Memory B cell (primary cell): Measurements from ENCODE around the gene THRSP.
"Not testable (repeated sequence)": the region's sequence is repeated elsewhere in the genome, so short reads cannot be mapped to it uniquely, and the experiment has no call there.

Source experiments
- ATAC-seq: fragments of 150-1000 bp; cut with Tn5 transposase; 2 replicates; pipeline ENCODE4 v1.10.0; 2021; ENCODE audit warnings: low read depth, mild to moderate bottlenecking, moderate library complexity
- DNase-seq, 2 donors: peaks; one replicate each; pipeline ENCODE4 v3.0.0; 2022; ENCODE audit warnings: low spot score in 2 of 2
- H3K27ac Mint-ChIP-seq: one replicate; pipeline ENCODE4 v1.8.0; 2022; ENCODE audit warnings: mild to moderate bottlenecking, moderate library complexity, mixed read lengths
- H3K27me3 Mint-ChIP-seq: one replicate; pipeline ENCODE4 v1.8.0; 2022; ENCODE audit warnings: mixed read lengths
- H3K36me3 Mint-ChIP-seq: one replicate; pipeline ENCODE4 v1.8.0; 2022; ENCODE audit warnings: mild to moderate bottlenecking, mixed read lengths
- H3K4me1 Mint-ChIP-seq: one replicate; pipeline ENCODE4 v1.8.0; 2022; ENCODE audit warnings: mixed read lengths
- H3K4me3 Mint-ChIP-seq: one replicate; pipeline ENCODE4 v1.8.0; 2022; ENCODE audit warnings: mild to moderate bottlenecking, moderate library complexity, mixed read lengths
- H3K9me3 Mint-ChIP-seq: one replicate; pipeline ENCODE4 v1.8.0; 2022; ENCODE audit warnings: mixed read lengths

The THRSP gene

GRCh38 chr11:78065203-78065602 is 1.5 kb downstream of the THRSP start:
- Mint-ChIP-seq H3K4me3 (no peak overlapping the region), H3K9me3 (no peaks in the 10 kb centered on the region), H3K27me3 (no peaks in the 10 kb centered on the region), H3K27ac (no peak overlapping the region), H3K4me1 (no peaks in the 10 kb centered on the region), H3K36me3 (peaks cover 22% of the 10 kb centered on the region)
- ATAC-seq (no peak), DNase-seq (no peak)

- Mint-ChIP-seq H3K9me3 (no peaks in the 10 kb centered on the region), H3K36me3 (peaks cover 24% of the 10 kb centered on the region), H3K27ac (no peak overlapping the region), H3K4me3 (no peak overlapping the region), H3K4me1 (peaks cover under 1% of the 10 kb centered on the region), H3K27me3 (no peaks in the 10 kb centered on the region)
- DNase-seq (no peak), ATAC-seq (no peak)
Measured at GRCh38 chr11:78066471-78066870, 2.8 kb downstream of the THRSP start.

GRCh38 chr11:78067704-78068103 is 4.0 kb downstream of the THRSP start:
- Mint-ChIP-seq H3K4me1 (peaks cover 8% of the 10 kb centered on the region), H3K36me3 (peaks cover 34% of the 10 kb centered on the region), H3K27ac (no peak overlapping the region)

GRCh38 chr11:78069465-78069864 is 5.8 kb downstream of the THRSP start:
- Mint-ChIP-seq H3K27ac (no peak overlapping the region), H3K4me1 (peaks cover 8% of the 10 kb centered on the region), H3K4me3 (no peak overlapping the region), H3K9me3 (no peaks in the 10 kb centered on the region), H3K36me3 (peaks cover 32% of the 10 kb centered on the region), H3K27me3 (no peaks in the 10 kb centered on the region)
- DNase-seq (no peak), ATAC-seq (no peak)

More at GRCh38 chr11:78067704-78068103, 4.0 kb downstream of the THRSP start:
- H3K27me3 Mint-ChIP-seq: no peaks in the 10 kb centered on the region
- no peaks in the 10 kb centered on the region for H3K9me3 Mint-ChIP-seq
- H3K4me3 Mint-ChIP-seq: no peak overlapping the region
- DNase-seq (no peak), ATAC-seq (no peak)

- H3K4me3 Mint-ChIP-seq: no peak overlapping the region
- H3K4me1 Mint-ChIP-seq: peaks cover 12% of the 10 kb centered on the region
- ATAC-seq (no peak), DNase-seq (no peak)
- no peak overlapping the region for H3K27ac Mint-ChIP-seq
- no peaks in the 10 kb centered on the region for H3K9me3 Mint-ChIP-seq
- peaks cover 32% of the 10 kb centered on the region for H3K36me3 Mint-ChIP-seq
- no peaks in the 10 kb centered on the region for H3K27me3 Mint-ChIP-seq
Measured at GRCh38 chr11:78070621-78071020, 7.0 kb downstream of the THRSP start.

- no peaks in the 10 kb centered on the region for H3K9me3 Mint-ChIP-seq
- H3K27ac Mint-ChIP-seq: peak overlapping the region; percentile 8
- H3K36me3 Mint-ChIP-seq: peaks cover 31% of the 10 kb centered on the region
- peaks cover 19% of the 10 kb centered on the region for H3K4me1 Mint-ChIP-seq
- DNase-seq (no peak), ATAC-seq (no peak)
- no peaks in the 10 kb centered on the region for H3K27me3 Mint-ChIP-seq
- no peak overlapping the region for H3K4me3 Mint-ChIP-seq
Measured at GRCh38 chr11:78071717-78072116, 8.1 kb downstream of the THRSP start.

GRCh38 chr11:78072455-78072854 is 8.8 kb downstream of the THRSP start:
- peaks cover 26% of the 10 kb centered on the region for H3K36me3 Mint-ChIP-seq
- peaks cover 21% of the 10 kb centered on the region for H3K4me1 Mint-ChIP-seq
- no peak overlapping the region for H3K4me3 Mint-ChIP-seq
- H3K27me3 Mint-ChIP-seq: no peaks in the 10 kb centered on the region
- H3K27ac Mint-ChIP-seq: no peak overlapping the region
- DNase-seq: no peak
- no peaks in the 10 kb centered on the region for H3K9me3 Mint-ChIP-seq
- ATAC-seq: no peak

- peaks cover 14% of the 10 kb centered on the region for H3K36me3 Mint-ChIP-seq
- H3K4me1 Mint-ChIP-seq: peaks cover 30% of the 10 kb centered on the region
- no peaks in the 10 kb centered on the region for H3K9me3 Mint-ChIP-seq
- ATAC-seq (no peak), DNase-seq (no peak)
- H3K27me3 Mint-ChIP-seq: no peaks in the 10 kb centered on the region
- no peak overlapping the region for H3K27ac Mint-ChIP-seq
- no peak overlapping the region for H3K4me3 Mint-ChIP-seq
Measured at GRCh38 chr11:78074756-78075155, 11.1 kb downstream of the THRSP start.

GRCh38 chr11:78076733-78077403 is 13.2 kb downstream of the THRSP start:
- no peak overlapping the region for H3K4me3 Mint-ChIP-seq
- DNase-seq (no peak), ATAC-seq (no peak)
- H3K27ac Mint-ChIP-seq: peak overlapping the region; percentile 5
- H3K9me3 Mint-ChIP-seq: no peaks in the 10 kb centered on the region
- H3K36me3 Mint-ChIP-seq: peaks cover 6% of the 10 kb centered on the region
- peaks cover 36% of the 10 kb centered on the region for H3K4me1 Mint-ChIP-seq
- no peaks in the 10 kb centered on the region for H3K27me3 Mint-ChIP-seq

GRCh38 chr11:78077592-78077991 is 13.9 kb downstream of the THRSP start:
- not testable (repeated sequence) for DNase-seq, ATAC-seq, H3K36me3 Mint-ChIP-seq, H3K27me3 Mint-ChIP-seq, H3K27ac Mint-ChIP-seq, H3K9me3 Mint-ChIP-seq
- peaks cover 33% of the 10 kb centered on the region for H3K4me1 Mint-ChIP-seq
- H3K4me3 Mint-ChIP-seq: peak overlapping the region; percentile 90

GRCh38 chr11:78078218-78079167 is 14.8 kb downstream of the THRSP start:
- Mint-ChIP-seq H3K27ac (peak overlapping the region; percentile 77), H3K36me3 (no peaks in the 10 kb centered on the region), H3K27me3 (no peaks in the 10 kb centered on the region), H3K9me3 (no peaks in the 10 kb centered on the region), H3K4me3 (peak overlapping the region; percentile 90), H3K4me1 (peaks cover 31% of the 10 kb centered on the region)
- DNase-seq: no peak
- ATAC-seq: no peak

GRCh38 chr11:78079232-78080083 is 15.8 kb downstream of the THRSP start, which contains the start of gene NDUFC2:
TSS of gene NDUFC2 (minus strand) at chr11:78079862. CDS start at chr11:78079744, 118 bp downstream.
- DNase-seq: peak; percentile 41 to 67
- Mint-ChIP-seq H3K9me3 (no peaks in the 10 kb centered on the region), H3K4me1 (peaks cover 31% of the 10 kb centered on the region), H3K27ac (peak within 1 kb of the TSS; percentile 77), H3K4me3 (peak within 1 kb of the TSS; percentile 90), H3K27me3 (no peaks in the 10 kb centered on the region), H3K36me3 (no peaks in the 10 kb centered on the region)
- ATAC-seq: peak; percentile 84

GRCh38 chr11:78080084-78080817 is 16.6 kb downstream of the THRSP start:
- ATAC-seq: no peak
- Mint-ChIP-seq H3K27me3 (no peaks in the 10 kb centered on the region), H3K9me3 (no peaks in the 10 kb centered on the region), H3K27ac (peak overlapping the region; percentile 77), H3K4me3 (peak overlapping the region; percentile 90), H3K36me3 (no peaks in the 10 kb centered on the region), H3K4me1 (peaks cover 27% of the 10 kb centered on the region)
- no peak for DNase-seq
